Stimulated activated CD4-positive, alpha-beta T cell treated with anti-CD3 and anti-CD28 coated beads, Interleukin-2, amount 100 ng/mL, for 48 hours (primary cell): ENCODE measurements around the gene EFNA1.

Experiments used
- DNase-seq, 2 donors: peaks; one replicate each; pipeline ENCODE4 v3.0.0-alpha.2; 2020

EFNA1 gene

GRCh38 chr1:155127105-155127966, at the start of gene EFNA1:
Gene EFNA1, plus strand, starts transcription at chr1:155127876. Its CDS starts 102 bp downstream, at chr1:155127978.
- DNase-seq, result peak in 1 of 2 donors; percentile 41

GRCh38 chr1:155078469-155079209, 49.0 kb upstream of the EFNA1 start, which contains the start of gene EFNA3:
Gene EFNA3, plus strand, starts transcription at chr1:155078837. Its CDS starts 105 bp downstream, at chr1:155078942.
- DNase-seq, result peak; percentile 54 to 70

- no peak for DNase-seq
These were observed 48.5 kb upstream of the EFNA1 start for GRCh38 chr1:155079210-155079486.

GRCh38 chr1:155079487-155080311, 48.0 kb upstream of the EFNA1 start:
- no peak for DNase-seq

GRCh38 chr1:155080312-155081228, 47.1 kb upstream of the EFNA1 start:
- DNase-seq, result peak in 1 of 2 donors; percentile 31

GRCh38 chr1:155081472-155082300, 46.0 kb upstream of the EFNA1 start:
- peak in 1 of 2 donors; percentile 32 for DNase-seq

GRCh38 chr1:155082301-155083051, 45.2 kb upstream of the EFNA1 start:
- DNase-seq, result no peak

- no peak for DNase-seq
These were observed 44.6 kb upstream of the EFNA1 start for GRCh38 chr1:155083052-155083541.

- peak in 1 of 2 donors; percentile 31 for DNase-seq
These were observed 43.6 kb upstream of the EFNA1 start for GRCh38 chr1:155083865-155084721.

GRCh38 chr1:155084722-155085503, 42.8 kb upstream of the EFNA1 start:
- peak; percentile 86 to 88 for DNase-seq

- peak; percentile 65 to 67 for DNase-seq
These were observed 42.1 kb upstream of the EFNA1 start for GRCh38 chr1:155085504-155086127.

GRCh38 chr1:155086128-155086741, 41.4 kb upstream of the EFNA1 start:
- peak; percentile 81 to 89 for DNase-seq

- no peak for DNase-seq
These were observed 40.7 kb upstream of the EFNA1 start for GRCh38 chr1:155086856-155087535.

GRCh38 chr1:155091071-155092051, 36.3 kb upstream of the EFNA1 start:
- DNase-seq, result peak; percentile 88 to 89

- no peak for DNase-seq
These were observed 35.5 kb upstream of the EFNA1 start for GRCh38 chr1:155092131-155092530.
